HG03060 (cell line): ENCODE measurements around the gene JOSD2.

Source experiments
- ATAC-seq: cut with Tn5 transposase; IDR thresholded peaks from one replicate; pipeline ENCODE4 v1.9.1; 2021; ENCODE audit warnings: low read depth, moderate number of reproducible peaks; ENCODE audit not compliant: unreplicated experiment

JOSD2 gene

GRCh38 chr19:50496189-50497021 is 14.6 kb downstream of the JOSD2 start:
- ATAC-seq: no peak

- ATAC-seq: no peak
These were observed 15.9 kb downstream of the JOSD2 start for GRCh38 chr19:50495020-50495531.

GRCh38 chr19:50494186-50495019 is 16.6 kb downstream of the JOSD2 start:
- ATAC-seq: no peak

GRCh38 chr19:50493171-50493570 is 17.8 kb downstream of the JOSD2 start:
- ATAC-seq: no peak

GRCh38 chr19:50492303-50493052 is 18.5 kb downstream of the JOSD2 start:
- no peak for ATAC-seq

GRCh38 chr19:50490991-50491472 is 20.0 kb downstream of the JOSD2 start:
- ATAC-seq: no peak

GRCh38 chr19:50490411-50490811 is 20.6 kb downstream of the JOSD2 start:
- no peak for ATAC-seq

- ATAC-seq: no peak
These were observed 21.5 kb downstream of the JOSD2 start for GRCh38 chr19:50489461-50490011.

- no peak for ATAC-seq
These were observed 22.4 kb downstream of the JOSD2 start for GRCh38 chr19:50488389-50489194.

GRCh38 chr19:50486823-50487515 is 24.0 kb downstream of the JOSD2 start:
- no peak for ATAC-seq

GRCh38 chr19:50485284-50485955 is 25.6 kb downstream of the JOSD2 start:
- no peak for ATAC-seq

- ATAC-seq: no peak
These were observed 28.1 kb downstream of the JOSD2 start for GRCh38 chr19:50482916-50483315.

GRCh38 chr19:50482271-50482855 is 28.6 kb downstream of the JOSD2 start:
- no peak for ATAC-seq

- ATAC-seq: no peak
These were observed 29.4 kb downstream of the JOSD2 start for GRCh38 chr19:50481351-50482149.

- no peak for ATAC-seq
These were observed 30.5 kb downstream of the JOSD2 start for GRCh38 chr19:50480281-50481111.

GRCh38 chr19:50479761-50480251 is 31.2 kb downstream of the JOSD2 start:
- ATAC-seq: no peak
